Raji (cell line): ENCODE measurements around the gene VEZF1.

Source experiments
- POLR2A ChIP-seq: IDR thresholded peaks from 2 replicates; pipeline ENCODE4 v1.6.1; 2011; ENCODE audit warnings: low read depth, low read length, control low read depth; ENCODE audit not compliant: insufficient read depth

VEZF1 gene

DNA sequence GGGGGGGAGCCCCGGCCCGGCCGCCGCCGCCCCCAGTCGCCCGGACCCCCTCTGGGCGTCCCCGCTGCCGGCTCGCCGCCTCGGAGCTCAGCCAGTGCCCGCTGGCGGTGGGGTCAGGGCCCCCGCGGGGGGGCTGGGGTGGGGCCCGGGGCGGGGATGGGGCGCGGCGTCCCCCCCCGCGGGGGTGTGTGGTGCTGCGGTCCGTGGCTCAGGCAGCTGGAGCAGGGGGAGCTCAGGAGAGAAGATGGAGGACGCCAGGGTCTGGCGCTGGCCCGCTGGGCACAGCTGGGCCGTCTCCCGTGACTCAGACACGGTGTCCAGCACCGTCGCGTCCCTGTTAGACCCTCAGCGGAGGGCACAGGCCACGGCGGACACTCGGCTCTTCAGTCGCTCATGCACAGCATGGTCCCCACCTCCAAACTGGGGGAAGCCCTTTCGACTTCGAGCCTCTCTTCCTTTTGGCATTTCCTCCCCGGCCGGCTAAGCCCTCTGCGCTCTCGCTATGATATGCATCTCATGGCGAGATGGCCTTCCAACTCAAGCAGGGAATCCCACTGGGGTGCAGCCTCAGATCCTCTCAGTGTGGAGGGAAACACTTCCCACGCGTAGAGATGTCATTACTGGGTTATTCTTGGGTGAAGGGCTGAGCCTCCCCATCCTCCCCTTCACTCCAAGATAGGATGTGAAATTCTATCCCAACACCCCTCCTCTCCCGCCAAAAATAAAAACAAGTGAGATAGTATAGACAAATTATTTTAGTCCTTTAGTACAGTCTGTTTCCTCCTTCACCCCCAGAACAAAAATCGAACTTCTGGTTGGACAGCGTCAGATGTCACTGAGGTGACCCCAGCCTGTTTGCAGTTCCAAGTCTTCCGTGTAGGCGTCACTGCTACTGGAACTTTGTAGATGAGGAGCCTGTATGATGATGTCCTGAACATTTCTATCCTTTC, 522 bp upstream of the VEZF1 start:
- TF ChIP-seq POLR2A = peak; percentile 77

- TF ChIP-seq POLR2A = no peak
These were observed 1.0 kb downstream of the VEZF1 start for GRCh38 chr17:57986841-57987580.

DNA sequence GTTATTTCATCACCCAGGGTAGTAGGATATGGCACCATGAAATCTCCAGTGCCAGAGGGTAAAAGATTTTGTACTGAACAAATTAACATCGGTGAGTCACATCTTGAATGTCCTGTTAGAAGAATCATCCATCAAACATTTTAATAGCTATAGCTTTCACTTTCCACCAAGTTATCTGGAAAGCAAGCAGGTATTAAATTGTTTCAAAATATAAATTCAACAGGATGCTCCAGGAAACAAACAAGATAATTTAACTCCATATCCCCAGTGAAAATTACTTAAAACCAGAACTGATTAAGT, 2.4 kb downstream of the VEZF1 start:
- no peak for TF ChIP-seq POLR2A

DNA sequence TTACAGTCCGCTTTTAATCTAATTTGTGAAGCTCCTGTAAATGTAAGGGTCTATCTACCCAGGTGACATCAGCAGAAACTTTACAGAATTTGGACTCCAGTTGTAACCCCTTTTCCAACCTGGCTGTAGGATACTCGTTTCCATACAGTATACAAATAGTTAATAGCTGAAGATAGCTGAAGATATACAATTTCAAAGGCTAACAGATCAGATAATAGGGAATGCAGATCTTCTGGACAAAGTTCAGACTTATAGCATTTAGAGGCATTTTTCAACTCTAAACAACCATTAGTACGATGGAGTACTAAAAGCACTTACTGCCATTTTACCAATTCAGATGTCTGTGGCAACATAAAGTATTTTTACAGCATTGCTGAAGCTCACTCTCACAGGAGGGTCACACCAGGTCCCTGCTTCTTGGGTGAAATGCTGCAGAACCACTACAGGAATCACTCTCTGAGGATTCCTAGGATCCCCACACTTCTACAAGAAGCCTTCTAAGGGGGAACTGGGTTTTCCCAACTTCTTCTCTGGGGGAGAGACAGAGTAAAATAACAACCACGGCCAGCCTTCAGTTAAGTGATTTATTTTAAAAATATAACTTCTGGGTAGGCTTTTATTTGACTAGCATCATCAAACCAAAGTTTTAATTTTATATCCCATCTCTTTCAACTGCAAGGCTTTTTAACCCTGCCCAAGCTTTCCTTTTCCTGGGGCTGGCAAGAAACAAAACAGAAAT, 2.9 kb downstream of the VEZF1 start:
- no peak for TF ChIP-seq POLR2A

DNA sequence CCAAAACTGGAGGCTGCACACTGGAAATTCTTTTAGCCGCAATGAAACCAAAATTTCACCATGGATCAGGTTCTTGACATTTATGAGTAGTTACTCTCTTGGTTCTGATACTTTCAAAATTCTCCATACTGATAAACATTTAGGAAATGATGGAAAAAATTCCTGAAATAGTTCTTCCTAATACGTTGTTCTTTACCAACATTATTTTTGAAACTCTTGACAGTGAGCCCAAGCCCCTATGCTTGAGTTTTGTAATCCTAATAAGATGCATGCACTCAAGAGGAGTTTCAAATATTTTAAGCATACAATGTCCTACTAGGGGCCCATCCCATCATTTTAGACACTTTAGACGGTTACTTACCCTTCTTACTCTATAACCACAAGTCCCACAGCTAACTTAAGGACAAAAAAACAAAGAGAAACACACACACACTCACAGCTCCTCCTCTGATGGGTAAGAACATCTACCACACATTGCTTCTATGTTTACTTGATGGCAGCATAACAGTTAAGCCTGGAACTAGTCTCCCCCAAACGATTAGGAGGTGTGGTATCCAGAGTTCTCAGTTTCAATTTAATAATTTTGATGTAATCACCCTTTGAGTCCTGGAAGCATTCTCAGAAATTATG, 3.7 kb downstream of the VEZF1 start:
- no peak for TF ChIP-seq POLR2A

DNA sequence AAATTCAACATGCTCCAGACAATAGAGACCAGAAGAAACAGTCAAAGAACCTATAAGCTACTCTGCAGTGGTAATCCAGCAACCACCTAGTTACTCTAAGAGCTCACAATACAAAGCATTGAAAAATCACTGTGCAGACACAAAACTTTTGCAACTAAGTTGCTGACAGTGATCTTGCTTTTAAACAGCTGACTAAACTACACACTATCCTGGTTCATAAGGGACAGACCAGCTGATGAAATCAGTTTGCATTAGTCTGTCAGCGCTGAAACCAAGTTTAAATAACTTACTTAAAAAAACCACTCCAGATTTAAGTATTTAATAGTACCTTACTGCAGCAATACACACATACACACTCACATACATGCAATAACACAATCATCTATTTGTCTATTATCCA, 4.6 kb downstream of the VEZF1 start:
- TF ChIP-seq POLR2A = no peak

- TF ChIP-seq POLR2A = no peak
These were observed 5.4 kb downstream of the VEZF1 start for GRCh38 chr17:57982452-57983170.

GRCh38 chr17:57980522-57980921, 7.5 kb downstream of the VEZF1 start:
- no peak for TF ChIP-seq POLR2A

- TF ChIP-seq POLR2A = no peak
These were observed 9.0 kb downstream of the VEZF1 start for GRCh38 chr17:57979076-57979475.

- no peak for TF ChIP-seq POLR2A
These were observed 11.5 kb downstream of the VEZF1 start for GRCh38 chr17:57976594-57976993.

- no peak for TF ChIP-seq POLR2A
These were observed 13.0 kb downstream of the VEZF1 start for GRCh38 chr17:57975044-57975443.

- no peak for TF ChIP-seq POLR2A
These were observed 15.9 kb downstream of the VEZF1 start for GRCh38 chr17:57972151-57972550.

DNA sequence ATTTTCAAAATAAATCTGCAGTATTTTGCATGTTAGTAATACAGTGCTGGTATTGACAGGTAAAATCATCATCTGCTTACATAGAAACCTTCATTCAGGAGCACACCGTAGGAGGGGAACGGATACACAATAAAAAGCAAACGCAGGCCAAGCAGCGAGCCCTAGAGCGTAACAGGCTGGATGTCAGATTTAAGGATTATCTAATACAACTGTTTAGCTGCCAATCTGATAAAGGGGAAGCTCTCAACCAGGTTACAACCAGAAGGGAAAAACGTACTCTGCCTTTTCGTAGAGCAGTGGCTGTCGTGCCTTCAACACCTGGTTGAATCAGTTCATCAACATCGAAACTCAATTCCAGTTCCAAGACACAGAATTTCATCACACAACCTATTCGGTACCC, 16.5 kb downstream of the VEZF1 start:
- TF ChIP-seq POLR2A = no peak

DNA sequence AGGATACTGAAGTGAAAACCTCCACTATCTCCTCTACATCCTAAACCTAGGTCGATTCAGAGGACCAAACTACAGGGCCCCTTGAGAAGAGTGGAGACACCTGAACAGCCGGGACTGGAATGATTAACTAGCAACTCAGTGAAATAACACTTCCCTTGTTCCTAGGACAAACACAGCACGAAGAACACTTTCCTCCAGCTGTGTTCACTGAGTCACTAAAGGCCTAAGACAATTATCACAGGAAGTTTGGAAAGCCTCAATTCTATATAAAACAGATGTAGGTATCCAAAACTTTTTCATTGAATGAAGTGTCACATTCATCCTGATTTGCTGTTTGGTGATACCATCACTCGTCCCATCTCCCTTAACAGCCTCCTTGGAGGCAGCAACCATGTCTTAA, 17.3 kb downstream of the VEZF1 start:
- no peak for TF ChIP-seq POLR2A

DNA sequence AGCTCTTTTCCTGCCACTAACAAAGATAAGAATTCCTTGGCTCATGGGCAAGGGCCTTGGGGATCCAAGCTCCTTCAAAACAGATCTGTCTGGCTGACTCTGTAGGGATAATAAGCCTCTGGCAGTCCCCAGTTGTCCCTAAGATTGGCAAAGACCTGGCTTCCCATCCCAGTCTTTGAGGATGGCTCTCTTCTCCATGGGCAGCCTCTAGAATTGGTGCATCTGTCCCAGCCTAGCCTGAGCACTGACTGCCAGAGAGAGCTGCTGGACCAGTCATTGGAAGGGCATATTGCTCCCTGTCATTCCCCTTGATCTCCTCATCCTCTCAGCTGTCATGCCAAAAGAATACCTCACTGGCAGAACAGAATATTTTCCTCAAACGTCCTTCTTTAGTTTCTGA, 19.6 kb downstream of the VEZF1 start:
- no peak for TF ChIP-seq POLR2A
